HG03103 (cell line): ENCODE measurements around the gene SUSD4.

ENCODE experiments used
- ATAC-seq: cut with Tn5 transposase; IDR thresholded peaks from one replicate; pipeline ENCODE4 v1.9.1; 2021; ENCODE audit warnings: low read depth; ENCODE audit not compliant: unreplicated experiment

Gene SUSD4

GRCh38 chr1:223199094-223199647 lies 164.8 kb downstream of the SUSD4 start:
- no peak for ATAC-seq

- no peak for ATAC-seq
Observed at GRCh38 chr1:223198628-223198965, 165.4 kb downstream of the SUSD4 start.

GRCh38 chr1:223197923-223198627 lies 165.9 kb downstream of the SUSD4 start:
- no peak for ATAC-seq

- ATAC-seq, result no peak
Observed at GRCh38 chr1:223189903-223190724, 173.9 kb downstream of the SUSD4 start.

- no peak for ATAC-seq
Observed at GRCh38 chr1:223189525-223189902, 174.5 kb downstream of the SUSD4 start.

- no peak for ATAC-seq
Observed at GRCh38 chr1:223188618-223189356, 175.2 kb downstream of the SUSD4 start.

DNA sequence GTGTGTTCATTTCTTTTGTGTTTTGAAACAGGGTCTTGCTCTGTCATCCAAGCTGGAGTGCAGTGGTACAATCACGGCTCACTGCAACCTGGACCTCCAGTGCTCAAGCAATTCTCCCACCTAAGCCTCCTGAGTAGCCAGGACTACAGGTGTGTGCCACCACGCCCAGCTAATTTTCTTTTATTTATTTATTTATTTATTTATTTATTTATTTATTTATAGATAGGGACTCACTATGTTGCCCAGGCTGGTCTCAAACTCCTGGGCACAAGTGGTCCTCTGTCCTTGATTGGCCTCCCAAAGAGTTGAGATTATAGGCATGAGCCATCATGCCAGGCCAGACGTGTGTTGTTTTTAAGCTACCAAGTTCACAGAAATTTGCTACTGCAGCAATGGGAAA lies 177.2 kb downstream of the SUSD4 start:
- no peak for ATAC-seq

GRCh38 chr1:223183268-223183862 lies 180.6 kb downstream of the SUSD4 start:
- no peak for ATAC-seq

DNA sequence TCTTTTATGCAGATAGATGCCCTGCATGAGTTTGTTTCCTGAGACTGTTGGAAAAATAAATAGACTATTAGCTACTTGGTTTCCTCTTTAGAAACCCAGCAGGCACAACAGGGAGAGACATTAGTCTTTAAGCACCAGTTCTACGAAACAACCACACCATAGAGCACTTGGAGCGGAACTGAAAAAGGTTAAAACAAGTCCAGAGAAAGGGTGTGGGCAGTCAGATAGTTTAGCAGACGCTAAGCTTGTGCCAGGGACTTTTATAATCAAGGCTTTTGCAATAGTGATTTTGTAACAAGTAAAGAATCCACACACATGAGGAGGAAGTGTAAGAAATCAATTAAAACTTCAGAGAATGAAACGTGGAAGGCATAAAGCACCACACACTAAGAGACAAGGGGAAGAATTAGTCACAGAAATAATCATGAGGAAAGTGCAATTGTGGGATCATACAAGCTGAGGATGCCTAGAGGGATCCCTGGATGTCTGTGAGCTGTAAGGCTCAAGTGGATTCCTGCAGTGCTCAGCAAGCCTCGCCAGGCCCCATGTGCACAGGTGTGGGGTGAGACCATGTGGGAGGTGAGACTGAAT lies 183.2 kb downstream of the SUSD4 start:
- no peak for ATAC-seq

DNA sequence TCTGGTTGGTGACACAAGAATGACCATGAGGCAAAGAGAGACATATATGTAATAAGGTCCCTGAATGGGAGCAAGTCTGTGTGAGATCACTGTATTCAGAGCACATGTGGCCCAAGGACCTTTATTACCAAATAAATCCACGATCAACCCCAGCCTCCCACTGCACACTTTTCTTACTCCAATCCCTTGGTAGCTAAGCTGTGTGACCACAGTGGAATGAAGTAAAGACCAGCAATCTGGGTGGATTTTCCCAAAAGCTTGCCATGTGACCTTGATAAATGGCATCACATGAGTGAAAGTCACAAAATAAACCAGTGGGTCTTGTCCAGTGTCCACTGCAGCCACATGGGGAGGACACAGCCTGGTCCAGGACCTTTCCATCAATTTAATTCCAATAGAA lies 184.2 kb downstream of the SUSD4 start:
- ATAC-seq, result no peak

GRCh38 chr1:223179280-223179679 lies 184.7 kb downstream of the SUSD4 start:
- ATAC-seq, result no peak

DNA sequence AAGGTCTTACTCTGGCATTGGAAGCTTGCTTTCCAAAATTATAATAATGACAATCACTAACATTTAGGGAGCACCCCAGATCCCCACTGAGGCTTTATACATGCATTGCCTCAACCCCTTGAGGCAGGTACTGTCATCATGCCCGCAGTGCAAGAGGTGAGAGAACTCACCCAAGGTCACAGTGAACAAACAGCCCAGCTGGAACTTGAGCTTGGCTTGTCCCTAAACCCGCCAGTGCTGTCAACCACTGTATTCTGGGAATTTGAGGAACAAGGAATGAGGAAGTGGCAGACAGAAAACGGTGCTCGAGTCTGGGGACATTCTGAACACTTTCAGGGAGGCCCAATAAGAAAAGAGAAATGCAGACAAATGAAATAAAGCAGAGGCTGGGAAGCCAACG lies 186.3 kb downstream of the SUSD4 start:
- no peak for ATAC-seq

DNA sequence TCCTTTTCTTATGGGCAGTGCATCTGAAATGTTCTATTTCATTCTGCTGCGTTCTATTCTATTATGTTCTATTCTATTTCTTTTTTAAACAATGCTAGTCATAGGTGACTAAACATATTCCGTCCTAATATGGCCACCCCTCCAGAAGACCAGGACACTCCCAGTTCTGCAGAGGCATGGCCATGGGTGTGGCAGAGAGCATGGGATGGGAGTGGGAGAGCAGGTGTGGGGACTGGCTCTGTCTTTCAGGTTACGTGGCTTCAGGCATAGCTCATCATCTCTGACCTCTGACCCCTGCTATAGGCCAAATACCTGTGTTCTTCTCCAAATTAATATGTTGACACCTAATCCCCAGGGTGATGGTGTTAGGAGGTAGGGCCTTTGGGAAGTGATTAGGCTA lies 187.5 kb downstream of the SUSD4 start:
- no peak for ATAC-seq

- ATAC-seq, result no peak
Observed at GRCh38 chr1:223175633-223176032, 188.3 kb downstream of the SUSD4 start.

DNA sequence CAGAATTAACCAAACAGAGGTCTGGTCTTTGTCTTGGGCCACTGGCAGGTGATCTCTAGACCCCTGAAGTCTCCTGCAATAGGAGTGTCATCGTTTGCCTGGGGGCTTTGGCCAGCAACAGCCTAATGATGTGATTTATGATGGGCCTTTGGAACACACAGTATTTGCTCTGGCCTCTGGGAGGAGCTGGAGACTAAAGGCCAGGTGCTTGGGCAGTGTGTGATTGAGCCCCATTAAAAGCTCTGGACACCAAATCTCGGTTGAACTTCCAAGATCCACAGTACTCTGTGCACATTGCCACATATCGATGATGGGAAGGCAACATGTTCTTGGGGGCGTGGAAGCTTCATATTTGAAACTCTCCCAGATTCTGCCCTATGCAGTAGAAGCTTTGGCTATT lies 188.9 kb downstream of the SUSD4 start:
- no peak for ATAC-seq
